Activated CD8-positive, alpha-beta T cell treated with anti-CD3 and anti-CD28 coated beads, Interleukin-2, amount 10 ng/mL, durations not matched to agents 7 days and 5 days (primary cell): Measurements from ENCODE around the gene NEK3. TPM values are rescaled to one million over a fixed set of nuclear protein-coding genes. Genes with fewer than 3 reads are reported as not detected.

ENCODE experiments used
- ATAC-seq: fragments of 150-1000 bp; cut with Tn5 transposase; one replicate; pipeline ENCODE4 v1.10.0; 2021; ENCODE audit warnings: moderate library complexity
- CTCF ChIA-PET: fragments of 350-600 bp; sonication (Branson Sonifier 250); formaldehyde crosslinking; loops from one replicate; lab custom pipeline; 2021; ENCODE audit warnings: antibody characterized with exemption; lab: Charles Lee
- POLR2A ChIA-PET: fragments of 350-600 bp; sonication (Branson Sonifier 250); formaldehyde crosslinking; loops from one replicate; lab custom pipeline; 2021; ENCODE audit warnings: antibody characterized with exemption; lab: Charles Lee
- DNase-seq: peaks from one replicate; pipeline ENCODE4 v3.0.0-alpha.2; 2020
- H3K27ac Mint-ChIP-seq: one replicate; pipeline ENCODE4 v1.8.0; 2021; ENCODE audit warnings: mild to moderate bottlenecking, mixed read lengths
- H3K27me3 Mint-ChIP-seq: one replicate; pipeline ENCODE4 v1.8.0; 2021; ENCODE audit warnings: low read depth, mixed read lengths
- H3K36me3 Mint-ChIP-seq: one replicate; pipeline ENCODE4 v1.8.0; 2021; ENCODE audit warnings: low read depth, mixed read lengths
- H3K4me1 Mint-ChIP-seq: one replicate; pipeline ENCODE4 v1.8.0; 2021; ENCODE audit warnings: low read depth, mixed read lengths
- H3K4me3 Mint-ChIP-seq: one replicate; pipeline ENCODE4 v1.8.0; 2021; ENCODE audit warnings: mild to moderate bottlenecking, mixed read lengths
- H3K9me3 Mint-ChIP-seq: one replicate; pipeline ENCODE4 v1.8.0; 2022; ENCODE audit warnings: mixed read lengths; ENCODE audit not compliant: insufficient read depth
- total RNA-seq, 2 experiments: library from RNA; stranded (reverse); gene quantifications; one replicate each; pipeline ENCODE4 v1.2.3, GENCODE V29; 2021

Gene NEK3
- total RNA-seq, 2 experiments from 2014 or later = 0.39 to 2.5 TPM

- Mint-ChIP-seq H3K27ac (no peak overlapping the region), H3K27me3 (no peaks in the 10 kb centered on the region), H3K9me3 (no peaks in the 10 kb centered on the region), H3K4me3 (no peak overlapping the region), H3K4me1 (no peaks in the 10 kb centered on the region), H3K36me3 (no peaks in the 10 kb centered on the region)
- no peak for DNase-seq
- POLR2A ChIA-PET = no interaction called here
- CTCF ChIA-PET = interaction anchor here (1.2 kb wide), 1 partner anchor 310 kb away, joined by 3 read pairs; no protein-coding TSS in a partner anchor
- ATAC-seq = no peak
Measured at GRCh38 chr13:52141299-52141698, 18.1 kb downstream of the NEK3 start.

GRCh38 chr13:52137489-52137888 is 21.9 kb downstream of the NEK3 start:
- no peaks in the 10 kb centered on the region for H3K27me3 Mint-ChIP-seq
- ATAC-seq (no peak), DNase-seq (no peak)
- ChIA-PET POLR2A (no interaction called here), CTCF (interaction anchor here (0.7 kb wide), 1 partner anchor 137 kb away, joined by 3 read pairs; no protein-coding TSS in a partner anchor)
- no peaks in the 10 kb centered on the region for H3K36me3 Mint-ChIP-seq
- H3K4me1 Mint-ChIP-seq = no peaks in the 10 kb centered on the region
- H3K9me3 Mint-ChIP-seq = no peaks in the 10 kb centered on the region
- H3K4me3 Mint-ChIP-seq = no peak overlapping the region
- H3K27ac Mint-ChIP-seq = no peak overlapping the region

- H3K27ac Mint-ChIP-seq = no peak overlapping the region
- CTCF ChIA-PET = no interaction called here
- ATAC-seq (no peak), DNase-seq (no peak)
- no peaks in the 10 kb centered on the region for H3K27me3 Mint-ChIP-seq
- POLR2A ChIA-PET = no interaction called here
- H3K9me3 Mint-ChIP-seq = no peaks in the 10 kb centered on the region
- H3K4me1 Mint-ChIP-seq = no peaks in the 10 kb centered on the region
- no peaks in the 10 kb centered on the region for H3K36me3 Mint-ChIP-seq
- no peak overlapping the region for H3K4me3 Mint-ChIP-seq
Measured at GRCh38 chr13:52136763-52137162, 22.6 kb downstream of the NEK3 start.

- no peak overlapping the region for H3K4me3 Mint-ChIP-seq
Measured at GRCh38 chr13:52130641-52131040, 28.8 kb downstream of the NEK3 start.

GRCh38 chr13:52128714-52129700 is 30.4 kb downstream of the NEK3 start, which contains the start of gene NEK5:
NEK5 (minus strand) TSS chr13:52129073; CDS start chr13:52127482, 1,591 bp downstream.
- ATAC-seq (peak; percentile 89), DNase-seq (peak; percentile 60)
- ChIA-PET POLR2A (no interaction called here), CTCF (interaction anchor here (0.9 to 5.0 kb wide), 11 partner anchors 16 to 331 kb away, joined by 3 to 45 read pairs (median 4); no protein-coding TSS in a partner anchor)
- Mint-ChIP-seq H3K36me3 (no peaks in the 10 kb centered on the region), H3K4me3 (peak within 1 kb of the TSS; percentile 72), H3K4me1 (peaks cover 16% of the 10 kb centered on the region), H3K27ac (no peak within 1 kb of the TSS), H3K9me3 (no peaks in the 10 kb centered on the region), H3K27me3 (peaks cover 17% of the 10 kb centered on the region)

More at GRCh38 chr13:52130641-52131040, 28.8 kb downstream of the NEK3 start:
- ChIA-PET CTCF (no interaction called here), POLR2A (no interaction called here)
- H3K36me3 Mint-ChIP-seq = no peaks in the 10 kb centered on the region
- DNase-seq (no peak), ATAC-seq (no peak)
- peaks cover 16% of the 10 kb centered on the region for H3K4me1 Mint-ChIP-seq
- H3K9me3 Mint-ChIP-seq = no peaks in the 10 kb centered on the region
- no peak overlapping the region for H3K27ac Mint-ChIP-seq
- H3K27me3 Mint-ChIP-seq = peaks cover 15% of the 10 kb centered on the region

GRCh38 chr13:52127783-52128702 is 31.4 kb downstream of the NEK3 start:
- Mint-ChIP-seq H3K4me3 (peak overlapping the region; percentile 72), H3K27ac (no peak overlapping the region), H3K9me3 (no peaks in the 10 kb centered on the region), H3K36me3 (no peaks in the 10 kb centered on the region), H3K4me1 (peaks cover 16% of the 10 kb centered on the region), H3K27me3 (peaks cover 22% of the 10 kb centered on the region)
- ATAC-seq (peak; percentile 66), DNase-seq (peak; percentile 60)
- ChIA-PET CTCF (interaction anchor here (0.6 to 5.0 kb wide), 36 partner anchors 9 to 854 kb away, joined by 3 to 45 read pairs (median 4); partner anchors contain the start of genes ALG11 and TMEM272), POLR2A (no interaction called here)

GRCh38 chr13:52127378-52127777 is 32.0 kb downstream of the NEK3 start:
- ChIA-PET CTCF (interaction anchor here (0.6 to 5.0 kb wide), 32 partner anchors 8 to 854 kb away, joined by 3 to 45 read pairs (median 4); partner anchors contain the start of genes ALG11 and TMEM272), POLR2A (interaction anchor here (0.6 kb wide), 1 partner anchor 64 kb away, joined by 5 read pairs; no protein-coding TSS in a partner anchor)
- ATAC-seq (no peak), DNase-seq (no peak)
- peaks cover 16% of the 10 kb centered on the region for H3K4me1 Mint-ChIP-seq
- H3K9me3 Mint-ChIP-seq = no peaks in the 10 kb centered on the region
- H3K4me3 Mint-ChIP-seq = no peak overlapping the region
- no peaks in the 10 kb centered on the region for H3K36me3 Mint-ChIP-seq
- no peak overlapping the region for H3K27ac Mint-ChIP-seq
- peaks cover 22% of the 10 kb centered on the region for H3K27me3 Mint-ChIP-seq

- Mint-ChIP-seq H3K4me1 (peaks cover 16% of the 10 kb centered on the region), H3K27me3 (peaks cover 23% of the 10 kb centered on the region), H3K4me3 (no peak overlapping the region), H3K27ac (no peak overlapping the region), H3K9me3 (no peaks in the 10 kb centered on the region), H3K36me3 (no peaks in the 10 kb centered on the region)
- ChIA-PET POLR2A (interaction anchor here (1.2 kb wide), 1 partner anchor 325 kb away, joined by 3 read pairs; no protein-coding TSS in a partner anchor), CTCF (interaction anchor here (1.1 to 5.0 kb wide), 5 partner anchors 10 to 311 kb away, joined by 3 to 45 read pairs (median 21); no protein-coding TSS in a partner anchor)
- DNase-seq (no peak), ATAC-seq (no peak)
Measured at GRCh38 chr13:52125547-52125946, 33.9 kb downstream of the NEK3 start.

GRCh38 chr13:52118595-52118994 is 40.8 kb downstream of the NEK3 start:
- H3K9me3 Mint-ChIP-seq = no peaks in the 10 kb centered on the region
- ChIA-PET POLR2A (no interaction called here), CTCF (interaction anchor here (1.3 kb wide), 1 partner anchor 9 kb away, joined by 6 read pairs; no protein-coding TSS in a partner anchor)
- no peaks in the 10 kb centered on the region for H3K4me1 Mint-ChIP-seq
- ATAC-seq (no peak), DNase-seq (no peak)
- H3K27ac Mint-ChIP-seq = no peak overlapping the region
- peaks cover 23% of the 10 kb centered on the region for H3K27me3 Mint-ChIP-seq
- H3K4me3 Mint-ChIP-seq = no peak overlapping the region
- no peaks in the 10 kb centered on the region for H3K36me3 Mint-ChIP-seq

- ATAC-seq (no peak), DNase-seq (no peak)
- no peaks in the 10 kb centered on the region for H3K9me3 Mint-ChIP-seq
- H3K4me3 Mint-ChIP-seq = no peak overlapping the region
- H3K27me3 Mint-ChIP-seq = peaks cover 22% of the 10 kb centered on the region
- ChIA-PET CTCF (no interaction called here), POLR2A (no interaction called here)
- H3K4me1 Mint-ChIP-seq = no peaks in the 10 kb centered on the region
- no peak overlapping the region for H3K27ac Mint-ChIP-seq
- H3K36me3 Mint-ChIP-seq = no peaks in the 10 kb centered on the region
Measured at GRCh38 chr13:52118095-52118494, 41.3 kb downstream of the NEK3 start.

GRCh38 chr13:52112591-52112990 is 46.8 kb downstream of the NEK3 start:
- ATAC-seq (no peak), DNase-seq (no peak)
- Mint-ChIP-seq H3K36me3 (no peaks in the 10 kb centered on the region), H3K27me3 (peaks cover 28% of the 10 kb centered on the region), H3K4me1 (no peaks in the 10 kb centered on the region), H3K9me3 (no peaks in the 10 kb centered on the region), H3K4me3 (no peak overlapping the region), H3K27ac (no peak overlapping the region)
- ChIA-PET CTCF (interaction anchor here (1.5 kb wide), 1 partner anchor 15 kb away, joined by 6 read pairs; no protein-coding TSS in a partner anchor), POLR2A (no interaction called here)
